ENCODE measurements around the gene COX10. TPM values are rescaled to one million over a fixed set of nuclear protein-coding genes. Genes with fewer than 3 reads are reported as not detected.

The COX10 gene
- total RNA-seq, 2 experiments from 2014 or later = 29.9 to 30.6 TPM

Other genes with a start within 250 kb of the COX10 start
- gene CDRT15, start 167.4 kb downstream of the COX10 start, total RNA-seq = not detected
- gene HS3ST3B1, start 231.6 kb downstream of the COX10 start, total RNA-seq = 10 to 100 TPM; 23.2 to 26.0 TPM